Measurements from ENCODE around the gene HOXB5. TPM values are rescaled to one million over a fixed set of nuclear protein-coding genes. Genes with fewer than 3 reads are reported as not detected.

The HOXB5 gene
- total and polyA plus RNA-seq, 2 experiments from 2014 or later = 0.24 to 1.9 TPM

- Histone ChIP-seq H3K4me1 (ENCODE audit: low read depth) (peaks cover 8% of the 10 kb centered on the region), H3K9me3 (ENCODE audit: low read depth) (no peaks in the 10 kb centered on the region), H3K27ac (no peak overlapping the region), H3K27me3 (peaks cover 100% of the 10 kb centered on the region), H3K36me3 (no peaks in the 10 kb centered on the region), H3K4me3 (no peak overlapping the region)
- TF ChIP-seq CTCF (IDR thresholded peaks at IDR 0.05; ENCODE audit: low read depth, low read length) = no peak
- no peak for DNase-seq (ENCODE audit: low read depth in 1 of 2, low spot score in 1 of 2)
These were observed 20.5 kb upstream of the HOXB5 start for GRCh38 chr17:48613862-48614694.

- no peaks in the 10 kb centered on the region for H3K36me3 ChIP-seq
- H3K27me3 ChIP-seq = peaks cover 100% of the 10 kb centered on the region
- H3K27ac ChIP-seq = no peak overlapping the region
- peak; percentile 22 for TF ChIP-seq CTCF (IDR thresholded peaks at IDR 0.05; ENCODE audit: low read depth, low read length)
- DNase-seq (ENCODE audit: low read depth in 1 of 2, low spot score in 1 of 2) = peak in 1 of 2 donors; percentile 55
- peak overlapping the region; percentile 14 for H3K4me3 ChIP-seq
- peaks cover 5% of the 10 kb centered on the region for H3K4me1 ChIP-seq (ENCODE audit: low read depth)
- H3K9me3 ChIP-seq (ENCODE audit: low read depth) = no peaks in the 10 kb centered on the region
These were observed 19.5 kb upstream of the HOXB5 start for GRCh38 chr17:48612854-48613691.

GRCh38 chr17:48612456-48612853 lies 18.9 kb upstream of the HOXB5 start:
- H3K27me3 ChIP-seq = peaks cover 100% of the 10 kb centered on the region
- no peak overlapping the region for H3K27ac ChIP-seq
- peaks cover 5% of the 10 kb centered on the region for H3K4me1 ChIP-seq (ENCODE audit: low read depth)
- no peak for TF ChIP-seq CTCF (IDR thresholded peaks at IDR 0.05; ENCODE audit: low read depth, low read length)
- DNase-seq (ENCODE audit: low read depth in 1 of 2, low spot score in 1 of 2) = no peak
- H3K9me3 ChIP-seq (ENCODE audit: low read depth) = no peaks in the 10 kb centered on the region
- H3K4me3 ChIP-seq = peak overlapping the region; percentile 14
- no peaks in the 10 kb centered on the region for H3K36me3 ChIP-seq

GRCh38 chr17:48611681-48612455 lies 18.3 kb upstream of the HOXB5 start:
- Histone ChIP-seq H3K9me3 (ENCODE audit: low read depth) (no peaks in the 10 kb centered on the region), H3K4me1 (ENCODE audit: low read depth) (peaks cover 5% of the 10 kb centered on the region), H3K4me3 (no peak overlapping the region), H3K36me3 (no peaks in the 10 kb centered on the region), H3K27ac (no peak overlapping the region), H3K27me3 (peaks cover 100% of the 10 kb centered on the region)
- DNase-seq (ENCODE audit: low read depth in 1 of 2, low spot score in 1 of 2) = no peak
- no peak for TF ChIP-seq CTCF (IDR thresholded peaks at IDR 0.05; ENCODE audit: low read depth, low read length)

GRCh38 chr17:48611213-48611612 lies 17.6 kb upstream of the HOXB5 start:
- no peak overlapping the region for H3K27ac ChIP-seq
- H3K4me1 ChIP-seq (ENCODE audit: low read depth) = peaks cover 5% of the 10 kb centered on the region
- H3K36me3 ChIP-seq = no peaks in the 10 kb centered on the region
- no peak for DNase-seq (ENCODE audit: low read depth in 1 of 2, low spot score in 1 of 2)
- H3K4me3 ChIP-seq = peak overlapping the region; percentile 41
- TF ChIP-seq CTCF (IDR thresholded peaks at IDR 0.05; ENCODE audit: low read depth, low read length) = no peak
- peaks cover 100% of the 10 kb centered on the region for H3K27me3 ChIP-seq
- H3K9me3 ChIP-seq (ENCODE audit: low read depth) = no peaks in the 10 kb centered on the region
